ENCODE results near the gene ADAMTS14. TPM values are rescaled to one million over a fixed set of nuclear protein-coding genes. Genes with fewer than 3 reads are reported as not detected.

The ADAMTS14 gene
- total RNA-seq, 4 donors from 2014 or later, result 4.2 to 12.1 (median 7.4) TPM

DNA sequence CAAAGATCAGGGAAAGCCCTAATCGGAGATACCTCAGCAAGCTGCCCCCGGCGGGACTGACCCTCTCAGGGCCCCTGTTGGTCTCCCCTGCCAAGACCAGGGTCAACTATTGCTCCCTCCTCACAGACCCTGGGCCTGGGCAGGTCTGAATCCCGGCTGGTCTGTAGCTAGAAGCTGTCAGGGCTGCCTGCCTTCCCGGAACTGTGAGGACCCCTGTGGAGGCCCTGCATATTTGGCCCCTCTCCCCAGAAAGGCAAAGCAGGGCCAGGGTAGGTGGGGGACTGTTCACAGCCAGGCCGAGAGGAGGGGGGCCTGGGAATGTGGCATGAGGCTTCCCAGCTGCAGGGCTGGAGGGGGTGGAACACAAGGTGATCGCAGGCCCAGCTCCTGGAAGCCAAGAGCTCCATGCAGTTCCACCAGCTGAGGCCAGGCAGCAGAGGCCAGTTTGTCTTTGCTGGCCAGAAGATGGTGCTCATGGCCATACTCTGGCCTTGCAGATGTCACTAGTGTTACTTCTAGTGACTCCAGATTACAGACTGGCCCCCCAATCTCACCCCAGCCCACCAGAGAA, 88.8 kb downstream of the ADAMTS14 start:
- no peak for DNase-seq (ENCODE audit: low spot score in 2 of 2)
- WGBS, 2 donors, result 73% methylated on average over 7 of the region's 7 CpGs

DNA sequence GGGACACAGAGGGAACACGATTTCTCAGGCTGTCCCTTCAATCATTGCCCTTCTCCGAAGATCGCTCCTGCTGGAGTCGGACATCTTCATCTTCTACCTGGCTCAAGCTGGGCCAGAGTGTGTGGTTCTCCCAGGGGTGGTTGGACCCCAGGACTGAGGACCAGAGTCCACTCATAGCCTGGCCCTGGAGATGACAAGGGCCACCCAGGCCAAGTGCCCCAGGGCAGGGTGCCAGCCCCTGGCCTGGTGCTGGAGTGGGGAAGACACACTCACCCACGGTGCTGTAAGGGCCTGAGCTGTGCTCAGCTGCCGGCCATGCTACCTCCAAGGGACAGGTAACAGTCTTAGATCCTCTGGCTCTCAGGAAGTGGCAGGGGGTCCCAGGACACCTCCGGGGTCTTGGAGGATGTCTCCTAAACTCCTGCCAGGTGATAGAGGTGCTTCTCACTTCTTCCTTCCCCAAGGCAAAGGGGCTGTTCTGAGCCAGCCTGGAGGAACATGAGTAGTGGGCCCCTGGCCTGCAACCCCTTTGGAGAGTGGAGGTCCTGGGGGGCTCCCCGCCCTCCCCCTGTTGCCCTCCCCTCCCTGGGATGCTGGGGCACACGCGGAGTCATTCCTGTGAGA, 89.5 kb downstream of the ADAMTS14 start:
- no peak for DNase-seq (ENCODE audit: low spot score in 2 of 2)
- Histone ChIP-seq H3K36me3 (no peaks in the 10 kb centered on the region), H3K4me3 (no peak overlapping the region), H3K27me3 (no peaks in the 10 kb centered on the region), H3K4me1 (no peaks in the 10 kb centered on the region), H3K27ac (no peak overlapping the region), H3K9me3 (peaks cover 0 to 10% (median 0%) of the 10 kb centered on the region in 4 donors)
- WGBS, 2 donors, result 84 to 93% methylated on average over 9 of the region's 10 CpGs
- TF ChIP-seq POLR2A (IDR thresholded peaks at IDR 0.05), result no peak
- TF ChIP-seq, protein P1, sequence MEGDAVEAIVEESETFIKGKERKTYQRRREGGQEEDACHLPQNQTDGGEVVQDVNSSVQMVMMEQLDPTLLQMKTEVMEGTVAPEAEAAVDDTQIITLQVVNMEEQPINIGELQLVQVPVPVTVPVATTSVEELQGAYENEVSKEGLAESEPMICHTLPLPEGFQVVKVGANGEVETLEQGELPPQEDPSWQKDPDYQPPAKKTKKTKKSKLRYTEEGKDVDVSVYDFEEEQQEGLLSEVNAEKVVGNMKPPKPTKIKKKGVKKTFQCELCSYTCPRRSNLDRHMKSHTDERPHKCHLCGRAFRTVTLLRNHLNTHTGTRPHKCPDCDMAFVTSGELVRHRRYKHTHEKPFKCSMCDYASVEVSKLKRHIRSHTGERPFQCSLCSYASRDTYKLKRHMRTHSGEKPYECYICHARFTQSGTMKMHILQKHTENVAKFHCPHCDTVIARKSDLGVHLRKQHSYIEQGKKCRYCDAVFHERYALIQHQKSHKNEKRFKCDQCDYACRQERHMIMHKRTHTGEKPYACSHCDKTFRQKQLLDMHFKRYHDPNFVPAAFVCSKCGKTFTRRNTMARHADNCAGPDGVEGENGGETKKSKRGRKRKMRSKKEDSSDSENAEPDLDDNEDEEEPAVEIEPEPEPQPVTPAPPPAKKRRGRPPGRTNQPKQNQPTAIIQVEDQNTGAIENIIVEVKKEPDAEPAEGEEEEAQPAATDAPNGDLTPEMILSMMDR (IDR thresholded peaks at IDR 0.05), result no peak
- no peak for TF ChIP-seq EP300 (IDR thresholded peaks at IDR 0.05)

More for the DNA sequence above, 88.8 kb downstream of the ADAMTS14 start:
- Histone ChIP-seq H3K27me3 (no peaks in the 10 kb centered on the region), H3K4me1 (no peaks in the 10 kb centered on the region), H3K36me3 (no peaks in the 10 kb centered on the region), H3K4me3 (no peak overlapping the region), H3K9me3 (peaks cover 0 to 7% (median 0%) of the 10 kb centered on the region in 4 donors), H3K27ac (no peak overlapping the region)
- TF ChIP-seq, protein P1 (IDR thresholded peaks at IDR 0.05), result no peak
- TF ChIP-seq POLR2A (IDR thresholded peaks at IDR 0.05) (no peak), EP300 (IDR thresholded peaks at IDR 0.05) (no peak)

DNA sequence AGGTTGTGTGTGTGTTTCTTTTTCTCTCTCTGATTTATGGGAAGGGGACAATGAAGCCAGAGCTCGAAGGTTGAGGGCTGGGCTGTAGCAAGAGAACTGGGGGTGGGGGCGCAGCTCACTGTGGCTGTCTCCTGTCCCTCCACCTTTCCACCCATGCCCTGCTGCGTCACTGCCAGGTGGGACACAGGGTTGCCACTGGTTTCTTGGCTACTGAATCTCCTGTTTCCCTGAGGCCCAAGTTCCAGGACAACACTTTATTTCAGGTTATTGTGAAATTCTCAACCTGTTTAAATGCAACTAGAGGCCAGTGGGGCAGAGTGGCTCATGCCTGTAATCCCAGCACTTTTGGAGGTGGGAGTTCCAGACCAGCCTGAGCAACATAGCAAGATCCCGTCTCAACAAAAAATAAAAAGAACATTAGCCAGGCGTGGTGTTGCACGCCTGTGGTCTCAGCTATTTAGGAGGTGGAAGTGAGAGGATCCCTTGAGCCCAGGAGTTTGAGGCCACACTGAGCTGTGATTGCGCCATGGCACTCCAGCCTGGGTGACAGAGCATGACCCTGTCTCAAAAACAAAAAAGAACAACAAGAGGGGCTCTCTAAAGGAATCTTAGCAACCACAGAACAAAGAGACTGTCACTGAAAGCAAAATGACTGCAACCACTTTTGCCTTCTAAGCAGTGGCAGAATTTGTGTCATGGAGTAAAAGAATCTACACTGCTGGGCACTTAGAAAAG, 90.3 kb downstream of the ADAMTS14 start:
- 80 to 82% methylated on average over 7 of the region's 7 CpGs for WGBS, 2 donors
- no peak for TF ChIP-seq POLR2A (IDR thresholded peaks at IDR 0.05)
- TF ChIP-seq, protein P1 (IDR thresholded peaks at IDR 0.05), result no peak
- TF ChIP-seq EP300 (IDR thresholded peaks at IDR 0.05), result no peak
- H3K4me3 ChIP-seq, result no peak overlapping the region
- H3K9me3 ChIP-seq, result peaks cover 0 to 10% (median 0%) of the 10 kb centered on the region in 4 donors
- no peaks in the 10 kb centered on the region for H3K27me3 ChIP-seq
- H3K4me1 ChIP-seq, result no peaks in the 10 kb centered on the region
- H3K27ac ChIP-seq, result no peak overlapping the region
- no peak for DNase-seq (ENCODE audit: low spot score in 2 of 2)
- no peaks in the 10 kb centered on the region for H3K36me3 ChIP-seq

GRCh38 chr10:70763567-70763966, 91.3 kb downstream of the ADAMTS14 start:
- TF ChIP-seq, protein P1 (IDR thresholded peaks at IDR 0.05), result no peak
- TF ChIP-seq EP300 (IDR thresholded peaks at IDR 0.05), result no peak
- TF ChIP-seq POLR2A (IDR thresholded peaks at IDR 0.05), result no peak
- H3K27me3 ChIP-seq, result no peaks in the 10 kb centered on the region
- no peak overlapping the region for H3K27ac ChIP-seq
- 68 to 83% methylated on average over 2 to 3 of the region's 3 CpGs for WGBS, 2 donors
- H3K36me3 ChIP-seq, result no peaks in the 10 kb centered on the region
- no peak overlapping the region for H3K4me3 ChIP-seq
- H3K4me1 ChIP-seq, result no peaks in the 10 kb centered on the region
- H3K9me3 ChIP-seq, result peaks cover 0 to 10% (median 0%) of the 10 kb centered on the region in 4 donors
- no peak for DNase-seq (ENCODE audit: low spot score in 2 of 2)

Measured in tibial nerve (tissue), 4 donors.